ENCODE data around the gene FAM136A. TPM values are rescaled to one million over a fixed set of nuclear protein-coding genes. Genes with fewer than 3 reads are reported as not detected.

FAM136A gene
- total and polyA plus RNA-seq, 2 of the 13 experiments (the other 11 are each of a cell fraction or from before 2014, with no cell fraction given): 77.8 to 126 TPM

DNA sequence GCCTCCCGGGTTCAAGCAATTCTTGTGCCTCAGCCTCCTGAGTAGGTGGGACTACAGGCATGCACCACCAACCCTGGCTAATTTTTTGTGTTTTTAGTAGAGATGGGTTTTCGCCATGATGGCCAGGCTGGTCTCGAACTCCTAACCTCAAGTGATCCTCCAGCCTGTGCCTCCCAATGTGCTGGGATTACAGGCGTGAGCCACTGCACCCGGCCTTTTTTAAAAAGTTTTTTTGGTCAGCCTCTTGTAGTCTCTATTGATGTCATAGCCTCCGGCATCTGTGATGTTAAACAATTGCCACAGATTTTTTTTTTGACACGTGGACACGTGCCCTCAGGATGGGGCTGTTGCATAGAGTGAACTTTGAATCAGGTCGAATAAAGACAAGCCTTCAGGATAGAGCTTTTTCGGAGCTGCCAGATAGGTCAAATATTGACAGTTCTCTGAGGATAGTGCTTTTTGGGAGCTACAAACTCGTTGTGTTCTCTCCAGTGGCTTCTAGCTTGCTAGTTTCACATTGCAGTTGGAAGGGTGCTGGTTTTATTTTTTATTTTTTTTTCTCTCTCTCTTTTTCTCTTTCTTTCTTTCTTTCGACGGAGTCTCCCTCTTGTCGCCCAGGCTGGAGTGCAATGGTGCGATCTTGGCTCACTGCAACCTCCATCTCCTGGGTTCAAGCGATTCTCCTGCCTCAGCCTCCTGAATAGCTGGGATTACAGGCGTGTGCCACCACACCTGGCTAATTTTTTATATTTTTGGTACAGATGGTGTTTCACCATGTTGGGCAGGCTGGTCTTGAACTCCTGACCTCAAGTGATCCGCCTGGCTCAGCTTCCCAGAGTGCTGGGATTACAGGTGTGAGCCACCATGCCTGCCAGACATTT, 32.2 kb downstream of the FAM136A start (continued):
- TF ChIP-seq, protein P1, sequence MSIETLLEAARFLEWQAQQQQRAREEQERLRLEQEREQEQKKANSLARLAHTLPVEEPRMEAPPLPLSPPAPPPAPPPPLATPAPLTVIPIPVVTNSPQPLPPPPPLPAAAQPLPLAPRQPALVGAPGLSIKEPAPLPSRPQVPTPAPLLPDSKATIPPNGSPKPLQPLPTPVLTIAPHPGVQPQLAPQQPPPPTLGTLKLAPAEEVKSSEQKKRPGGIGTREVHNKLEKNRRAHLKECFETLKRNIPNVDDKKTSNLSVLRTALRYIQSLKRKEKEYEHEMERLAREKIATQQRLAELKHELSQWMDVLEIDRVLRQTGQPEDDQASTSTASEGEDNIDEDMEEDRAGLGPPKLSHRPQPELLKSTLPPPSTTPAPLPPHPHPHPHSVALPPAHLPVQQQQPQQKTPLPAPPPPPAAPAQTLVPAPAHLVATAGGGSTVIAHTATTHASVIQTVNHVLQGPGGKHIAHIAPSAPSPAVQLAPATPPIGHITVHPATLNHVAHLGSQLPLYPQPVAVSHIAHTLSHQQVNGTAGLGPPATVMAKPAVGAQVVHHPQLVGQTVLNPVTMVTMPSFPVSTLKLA (IDR thresholded peaks at IDR 0.05): peak; percentile 99
- TF ChIP-seq SAP130 (CRISPR knock-in tag; IDR thresholded peaks at IDR 0.05; ENCODE audit: low read depth): peak; percentile 100
- TF ChIP-seq, protein P2, sequence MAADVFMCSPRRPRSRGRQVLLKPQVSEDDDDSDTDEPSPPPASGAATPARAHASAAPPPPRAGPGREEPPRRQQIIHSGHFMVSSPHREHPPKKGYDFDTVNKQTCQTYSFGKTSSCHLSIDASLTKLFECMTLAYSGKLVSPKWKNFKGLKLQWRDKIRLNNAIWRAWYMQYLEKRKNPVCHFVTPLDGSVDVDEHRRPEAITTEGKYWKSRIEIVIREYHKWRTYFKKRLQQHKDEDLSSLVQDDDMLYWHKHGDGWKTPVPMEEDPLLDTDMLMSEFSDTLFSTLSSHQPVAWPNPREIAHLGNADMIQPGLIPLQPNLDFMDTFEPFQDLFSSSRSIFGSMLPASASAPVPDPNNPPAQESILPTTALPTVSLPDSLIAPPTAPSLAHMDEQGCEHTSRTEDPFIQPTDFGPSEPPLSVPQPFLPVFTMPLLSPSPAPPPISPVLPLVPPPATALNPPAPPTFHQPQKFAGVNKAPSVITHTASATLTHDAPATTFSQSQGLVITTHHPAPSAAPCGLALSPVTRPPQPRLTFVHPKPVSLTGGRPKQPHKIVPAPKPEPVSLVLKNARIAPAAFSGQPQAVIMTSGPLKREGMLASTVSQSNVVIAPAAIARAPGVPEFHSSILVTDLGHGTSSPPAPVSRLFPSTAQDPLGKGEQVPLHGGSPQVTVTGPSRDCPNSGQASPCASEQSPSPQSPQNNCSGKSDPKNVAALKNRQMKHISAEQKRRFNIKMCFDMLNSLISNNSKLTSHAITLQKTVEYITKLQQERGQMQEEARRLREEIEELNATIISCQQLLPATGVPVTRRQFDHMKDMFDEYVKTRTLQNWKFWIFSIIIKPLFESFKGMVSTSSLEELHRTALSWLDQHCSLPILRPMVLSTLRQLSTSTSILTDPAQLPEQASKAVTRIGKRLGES (CRISPR knock-in tag; IDR thresholded peaks at IDR 0.05; ENCODE audit: borderline replicate concordance): peak; percentile 99
- TF ChIP-seq ZNF124 (CRISPR knock-in tag; IDR thresholded peaks at IDR 0.05): peak; percentile 92
- peak; percentile 32; the same call in 1 of the 2 replicates for TF ChIP-seq FOXP1 (IDR thresholded peaks at IDR 0.05)
- TF ChIP-seq FOXP1 (CRISPR knock-in tag; IDR thresholded peaks at IDR 0.05): peak; percentile 87
- TF ChIP-seq, protein P3, sequence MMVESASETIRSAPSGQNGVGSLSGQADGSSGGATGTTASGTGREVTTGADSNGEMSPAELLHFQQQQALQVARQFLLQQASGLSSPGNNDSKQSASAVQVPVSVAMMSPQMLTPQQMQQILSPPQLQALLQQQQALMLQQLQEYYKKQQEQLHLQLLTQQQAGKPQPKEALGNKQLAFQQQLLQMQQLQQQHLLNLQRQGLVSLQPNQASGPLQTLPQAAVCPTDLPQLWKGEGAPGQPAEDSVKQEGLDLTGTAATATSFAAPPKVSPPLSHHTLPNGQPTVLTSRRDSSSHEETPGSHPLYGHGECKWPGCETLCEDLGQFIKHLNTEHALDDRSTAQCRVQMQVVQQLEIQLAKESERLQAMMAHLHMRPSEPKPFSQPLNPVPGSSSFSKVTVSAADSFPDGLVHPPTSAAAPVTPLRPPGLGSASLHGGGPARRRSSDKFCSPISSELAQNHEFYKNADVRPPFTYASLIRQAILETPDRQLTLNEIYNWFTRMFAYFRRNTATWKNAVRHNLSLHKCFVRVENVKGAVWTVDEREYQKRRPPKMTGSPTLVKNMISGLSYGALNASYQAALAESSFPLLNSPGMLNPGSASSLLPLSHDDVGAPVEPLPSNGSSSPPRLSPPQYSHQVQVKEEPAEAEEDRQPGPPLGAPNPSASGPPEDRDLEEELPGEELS (CRISPR knock-in tag; IDR thresholded peaks at IDR 0.05): peak; percentile 93
- TF ChIP-seq XBP1 (CRISPR knock-in tag; IDR thresholded peaks at IDR 0.05): peak; percentile 31; the same call in 1 of the 2 replicates
- peak; percentile 78 for TF ChIP-seq THAP11 (CRISPR knock-in tag; IDR thresholded peaks at IDR 0.05)
- peak; percentile 57; the same call in 1 of the 2 replicates for TF ChIP-seq ZNF232 (CRISPR knock-in tag; IDR thresholded peaks at IDR 0.05; ENCODE audit: borderline replicate concordance)
- peak; percentile 89 for TF ChIP-seq NAIF1 (CRISPR knock-in tag; IDR thresholded peaks at IDR 0.05; ENCODE audit: borderline replicate concordance)
- 0 out of 2 replicates have a peak, but pooled peaks have one; percentile 15 for TF ChIP-seq ZNF605 (CRISPR knock-in tag; IDR thresholded peaks at IDR 0.05)
- TF ChIP-seq, protein P4, sequence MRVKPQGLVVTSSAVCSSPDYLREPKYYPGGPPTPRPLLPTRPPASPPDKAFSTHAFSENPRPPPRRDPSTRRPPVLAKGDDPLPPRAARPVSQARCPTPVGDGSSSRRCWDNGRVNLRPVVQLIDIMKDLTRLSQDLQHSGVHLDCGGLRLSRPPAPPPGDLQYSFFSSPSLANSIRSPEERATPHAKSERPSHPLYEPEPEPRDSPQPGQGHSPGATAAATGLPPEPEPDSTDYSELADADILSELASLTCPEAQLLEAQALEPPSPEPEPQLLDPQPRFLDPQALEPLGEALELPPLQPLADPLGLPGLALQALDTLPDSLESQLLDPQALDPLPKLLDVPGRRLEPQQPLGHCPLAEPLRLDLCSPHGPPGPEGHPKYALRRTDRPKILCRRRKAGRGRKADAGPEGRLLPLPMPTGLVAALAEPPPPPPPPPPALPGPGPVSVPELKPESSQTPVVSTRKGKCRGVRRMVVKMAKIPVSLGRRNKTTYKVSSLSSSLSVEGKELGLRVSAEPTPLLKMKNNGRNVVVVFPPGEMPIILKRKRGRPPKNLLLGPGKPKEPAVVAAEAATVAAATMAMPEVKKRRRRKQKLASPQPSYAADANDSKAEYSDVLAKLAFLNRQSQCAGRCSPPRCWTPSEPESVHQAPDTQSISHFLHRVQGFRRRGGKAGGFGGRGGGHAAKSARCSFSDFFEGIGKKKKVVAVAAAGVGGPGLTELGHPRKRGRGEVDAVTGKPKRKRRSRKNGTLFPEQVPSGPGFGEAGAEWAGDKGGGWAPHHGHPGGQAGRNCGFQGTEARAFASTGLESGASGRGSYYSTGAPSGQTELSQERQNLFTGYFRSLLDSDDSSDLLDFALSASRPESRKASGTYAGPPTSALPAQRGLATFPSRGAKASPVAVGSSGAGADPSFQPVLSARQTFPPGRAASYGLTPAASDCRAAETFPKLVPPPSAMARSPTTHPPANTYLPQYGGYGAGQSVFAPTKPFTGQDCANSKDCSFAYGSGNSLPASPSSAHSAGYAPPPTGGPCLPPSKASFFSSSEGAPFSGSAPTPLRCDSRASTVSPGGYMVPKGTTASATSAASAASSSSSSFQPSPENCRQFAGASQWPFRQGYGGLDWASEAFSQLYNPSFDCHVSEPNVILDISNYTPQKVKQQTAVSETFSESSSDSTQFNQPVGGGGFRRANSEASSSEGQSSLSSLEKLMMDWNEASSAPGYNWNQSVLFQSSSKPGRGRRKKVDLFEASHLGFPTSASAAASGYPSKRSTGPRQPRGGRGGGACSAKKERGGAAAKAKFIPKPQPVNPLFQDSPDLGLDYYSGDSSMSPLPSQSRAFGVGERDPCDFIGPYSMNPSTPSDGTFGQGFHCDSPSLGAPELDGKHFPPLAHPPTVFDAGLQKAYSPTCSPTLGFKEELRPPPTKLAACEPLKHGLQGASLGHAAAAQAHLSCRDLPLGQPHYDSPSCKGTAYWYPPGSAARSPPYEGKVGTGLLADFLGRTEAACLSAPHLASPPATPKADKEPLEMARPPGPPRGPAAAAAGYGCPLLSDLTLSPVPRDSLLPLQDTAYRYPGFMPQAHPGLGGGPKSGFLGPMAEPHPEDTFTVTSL (CRISPR knock-in tag; IDR thresholded peaks at IDR 0.05; ENCODE audit: borderline replicate concordance): peak; percentile 93; the same call in 1 of the 2 replicates
- peak; percentile 97 for TF ChIP-seq MEIS2 (CRISPR knock-in tag; IDR thresholded peaks at IDR 0.05)
- peak; percentile 94; the same call in 1 of the 2 replicates for TF ChIP-seq ZNF558 (CRISPR knock-in tag; IDR thresholded peaks at IDR 0.05; ENCODE audit: borderline replicate concordance)

Measured in HepG2 (cell line).